Measurements from ENCODE around the gene SPATA20.

SPATA20 gene

GRCh38 chr17:50520483-50520882, 26.5 kb upstream of the SPATA20 start:
- no peak for DNase-seq

- DNase-seq, result no peak
These were observed 25.5 kb upstream of the SPATA20 start for GRCh38 chr17:50521514-50521913.

- DNase-seq, result no peak
These were observed 24.2 kb upstream of the SPATA20 start for GRCh38 chr17:50522766-50523165.

- no peak for DNase-seq
These were observed 23.8 kb upstream of the SPATA20 start for GRCh38 chr17:50523208-50523607.

GRCh38 chr17:50524838-50525237, 22.1 kb upstream of the SPATA20 start:
- DNase-seq, result no peak

- DNase-seq, result no peak
These were observed 19.7 kb upstream of the SPATA20 start for GRCh38 chr17:50527155-50527762.

- no peak for DNase-seq
These were observed 19.0 kb upstream of the SPATA20 start for GRCh38 chr17:50527949-50528474.

- DNase-seq, result no peak
These were observed 17.1 kb upstream of the SPATA20 start for GRCh38 chr17:50529849-50530248.

GRCh38 chr17:50531428-50532025, 15.4 kb upstream of the SPATA20 start:
- DNase-seq, result no peak

GRCh38 chr17:50532452-50533024, 14.4 kb upstream of the SPATA20 start, which contains the start of gene EPN3:
Gene EPN3, plus strand, starts transcription at chr17:50532735. Its CDS starts 3,822 bp downstream, at chr17:50536557.
- no peak for DNase-seq

GRCh38 chr17:50533185-50533584, 13.8 kb upstream of the SPATA20 start:
- no peak for DNase-seq

- DNase-seq, result no peak
These were observed 13.2 kb upstream of the SPATA20 start for GRCh38 chr17:50533720-50534148.

GRCh38 chr17:50534222-50534978, 12.6 kb upstream of the SPATA20 start:
- no peak for DNase-seq

- DNase-seq, result no peak
These were observed 12.0 kb upstream of the SPATA20 start for GRCh38 chr17:50534979-50535326.

GRCh38 chr17:50535407-50535806, 11.6 kb upstream of the SPATA20 start:
- DNase-seq, result no peak

- no peak for DNase-seq
These were observed 10.0 kb upstream of the SPATA20 start for GRCh38 chr17:50536683-50537646.

GRCh38 chr17:50537721-50538548, 9.0 kb upstream of the SPATA20 start:
- no peak for DNase-seq

GRCh38 chr17:50538549-50539410, 8.2 kb upstream of the SPATA20 start:
- DNase-seq, result no peak

- DNase-seq, result no peak
These were observed 7.0 kb upstream of the SPATA20 start for GRCh38 chr17:50539762-50540559.

Measured in SW 1271 (cell line).